ENCODE data around the gene GDF9.
"Not testable (repeated sequence)": the region's sequence is repeated elsewhere in the genome, so short reads cannot be mapped to it uniquely, and the experiment has no call there.

The GDF9 gene

GRCh38 chr5:132872788-132873118, 6.5 kb upstream of the GDF9 start:
- DNase-seq (ENCODE audit: low read depth in 2 of 2): no peak

GRCh38 chr5:132871459-132872284, 5.4 kb upstream of the GDF9 start:
- DNase-seq (ENCODE audit: low read depth in 2 of 2): no peak

- no peak for DNase-seq (ENCODE audit: low read depth in 2 of 2)
Observed at GRCh38 chr5:132870801-132871200, 4.5 kb upstream of the GDF9 start.

GRCh38 chr5:132868754-132869153, 2.5 kb upstream of the GDF9 start:
- no peak for DNase-seq (ENCODE audit: low read depth in 2 of 2)

- DNase-seq (ENCODE audit: low read depth in 2 of 2): no peak
Observed at GRCh38 chr5:132867046-132867451, 780 bp upstream of the GDF9 start.

GRCh38 chr5:132865668-132866341, 464 bp downstream of the GDF9 start:
- no peak for DNase-seq (ENCODE audit: low read depth in 2 of 2)

GRCh38 chr5:132860742-132861141, 5.5 kb downstream of the GDF9 start:
- DNase-seq (ENCODE audit: low read depth in 2 of 2): no peak

GRCh38 chr5:132859889-132860437, 6.3 kb downstream of the GDF9 start:
- DNase-seq (ENCODE audit: low read depth in 2 of 2): no peak

- no peak for DNase-seq (ENCODE audit: low read depth in 2 of 2)
Observed at GRCh38 chr5:132856011-132856410, 10.3 kb downstream of the GDF9 start.

- DNase-seq (ENCODE audit: low read depth in 2 of 2): not testable (repeated sequence)
Observed at GRCh38 chr5:132854992-132855391, 11.3 kb downstream of the GDF9 start.

GRCh38 chr5:132854301-132854700, 12.0 kb downstream of the GDF9 start:
- DNase-seq (ENCODE audit: low read depth in 2 of 2): no peak

GRCh38 chr5:132853790-132854189, 12.5 kb downstream of the GDF9 start:
- DNase-seq (ENCODE audit: low read depth in 2 of 2): no peak

GRCh38 chr5:132853323-132853722, 12.9 kb downstream of the GDF9 start:
- no peak for DNase-seq (ENCODE audit: low read depth in 2 of 2)

GRCh38 chr5:132850066-132850465, 16.2 kb downstream of the GDF9 start:
- DNase-seq (ENCODE audit: low read depth in 2 of 2): no peak

- no peak for DNase-seq (ENCODE audit: low read depth in 2 of 2)
Observed at GRCh38 chr5:132849347-132849746, 16.9 kb downstream of the GDF9 start.

- DNase-seq (ENCODE audit: low read depth in 2 of 2): no peak
Observed at GRCh38 chr5:132848270-132848669, 18.0 kb downstream of the GDF9 start.

GRCh38 chr5:132841305-132841704, 25.0 kb downstream of the GDF9 start:
- no peak for DNase-seq (ENCODE audit: low read depth in 2 of 2)

GRCh38 chr5:132840896-132841295, 25.4 kb downstream of the GDF9 start:
- no peak for DNase-seq (ENCODE audit: low read depth in 2 of 2)

- no peak for DNase-seq (ENCODE audit: low read depth in 2 of 2)
Observed at GRCh38 chr5:132840313-132840712, 26.0 kb downstream of the GDF9 start.

- DNase-seq (ENCODE audit: low read depth in 2 of 2): no peak
Observed at GRCh38 chr5:132839426-132840301, 26.6 kb downstream of the GDF9 start.

GRCh38 chr5:132838516-132839282, 27.6 kb downstream of the GDF9 start:
- DNase-seq (ENCODE audit: low read depth in 2 of 2): no peak
